Measurements from ENCODE around the gene ELOVL3.

GRCh38 chr10:102200751-102201640 lies 25.1 kb upstream of the ELOVL3 start:
- TF ChIP-seq CTCF (IDR thresholded peaks at IDR 0.05), result no peak
- TF ChIP-seq POLR2A (IDR thresholded peaks at IDR 0.05), result no peak

Measured in adrenal gland (tissue), 5 donors.